Raji (cell line): ENCODE data around the gene C1QBP.

ENCODE experiments used
- POLR2A ChIP-seq: IDR thresholded peaks from 2 replicates; pipeline ENCODE4 v1.6.1; 2011; ENCODE audit warnings: low read depth, low read length, control low read depth; ENCODE audit not compliant: insufficient read depth

Gene C1QBP

GRCh38 chr17:5444209-5444608 lies 5.3 kb upstream of the C1QBP start:
- TF ChIP-seq POLR2A = no peak

GRCh38 chr17:5443728-5444127 lies 4.8 kb upstream of the C1QBP start:
- TF ChIP-seq POLR2A = no peak

GRCh38 chr17:5439446-5439764 lies 450 bp upstream of the C1QBP start:
- TF ChIP-seq POLR2A = no peak

GRCh38 chr17:5437721-5438317 lies 1.1 kb downstream of the C1QBP start:
- no peak for TF ChIP-seq POLR2A

- no peak for TF ChIP-seq POLR2A
Observed at GRCh38 chr17:5434984-5435383, 4.0 kb downstream of the C1QBP start.

- TF ChIP-seq POLR2A = no peak
Observed at GRCh38 chr17:5431949-5432556, 6.9 kb downstream of the C1QBP start.

GRCh38 chr17:5430413-5430999 lies 8.4 kb downstream of the C1QBP start:
- TF ChIP-seq POLR2A = no peak

GRCh38 chr17:5429191-5429887 lies 9.6 kb downstream of the C1QBP start:
- TF ChIP-seq POLR2A = no peak

- TF ChIP-seq POLR2A = no peak
Observed at GRCh38 chr17:5425826-5426225, 13.1 kb downstream of the C1QBP start.

- TF ChIP-seq POLR2A = no peak
Observed at GRCh38 chr17:5424909-5425308, 14.0 kb downstream of the C1QBP start.

- no peak for TF ChIP-seq POLR2A
Observed at GRCh38 chr17:5422505-5422904, 16.4 kb downstream of the C1QBP start.

- TF ChIP-seq POLR2A = peak; percentile 89
Observed at GRCh38 chr17:5419959-5420653, 18.8 kb downstream of the C1QBP start, which contains the start of gene RPAIN. Gene RPAIN, plus strand, starts transcription at chr17:5420182. Its CDS starts 29 bp downstream, at chr17:5420211.

- peak; percentile 81 for TF ChIP-seq POLR2A
Observed at GRCh38 chr17:5419356-5419958, 19.5 kb downstream of the C1QBP start, which contains the start of gene NUP88. Gene NUP88, minus strand, starts transcription at chr17:5419662. Its CDS starts 12 bp downstream, at chr17:5419650.

- TF ChIP-seq POLR2A = no peak
Observed at GRCh38 chr17:5418858-5419355, 20.0 kb downstream of the C1QBP start.

GRCh38 chr17:5416901-5417300 lies 22.1 kb downstream of the C1QBP start:
- no peak for TF ChIP-seq POLR2A
